ENCODE measurements around the gene IGFL1. TPM values are rescaled to one million over a fixed set of nuclear protein-coding genes. Genes with fewer than 3 reads are reported as not detected.
"Not testable (repeated sequence)": the region's sequence is repeated elsewhere in the genome, so short reads cannot be mapped to it uniquely, and the experiment has no call there.

The IGFL1 gene
- total RNA-seq, 5 donors from 2014 or later (not counting 1 experiment from before 2014, with no cell fraction given), result not detected

GRCh38 chr19:46226438-46226973 is 3.0 kb upstream of the IGFL1 start:
- no peak overlapping the region for H3K4me3 Mint-ChIP-seq
- H3K27ac Mint-ChIP-seq, result no peak overlapping the region
- DNase-seq (no peak), ATAC-seq (replicated peaks in 1 of 4) (no peak)
- Histone ChIP-seq H3K4me3 (ENCODE audit: control insufficient read depth in 1 of 2, extremely low read depth in 1 of 2, low read length in 1 of 2) (no peak overlapping the region), H3K4me1 (ENCODE audit: control insufficient read depth in 1 of 2, extremely low read depth in 1 of 2, insufficient read depth in 2 of 2, low read length in 2 of 2) (peaks cover 0 to 7% of the 10 kb centered on the region in 2 experiments), H3K9me3 (no peaks in the 10 kb centered on the region), H3K27ac (ENCODE audit: low read length) (no peak overlapping the region), H3K27me3 (replicated peaks in 1 of 2; ENCODE audit: control insufficient read depth in 2 of 2, extremely low read depth in 1 of 2, insufficient read depth in 2 of 2, low read length in 1 of 2) (peaks cover 0 to 71% of the 10 kb centered on the region in 2 experiments), H3K36me3 (ENCODE audit: control insufficient read depth in 2 of 2, extremely low read depth in 1 of 2, insufficient read depth in 1 of 2, low read length in 1 of 2) (no peaks in the 10 kb centered on the region)
- H3K27me3 Mint-ChIP-seq, result peaks cover 39 to 64% of the 10 kb centered on the region in 2 donors
- ChIA-PET POLR2A (no interaction called here), CTCF (no interaction called here)
- H3K4me1 Mint-ChIP-seq, result peaks cover 5 to 9% (median 6%) of the 10 kb centered on the region in 3 donors
- H3K36me3 Mint-ChIP-seq, result no peaks in the 10 kb centered on the region
- 68% methylated on average over 8 of the region's 9 CpGs for WGBS (ENCODE audit: insufficient coverage)
- no peaks in the 10 kb centered on the region for H3K9me3 Mint-ChIP-seq

- H3K27ac ChIP-seq (ENCODE audit: low read length), result no peak overlapping the region
- ATAC-seq (replicated peaks in 1 of 4) (no peak), DNase-seq (no peak)
- no peaks in the 10 kb centered on the region for H3K9me3 ChIP-seq
- no peak overlapping the region for H3K4me3 ChIP-seq (ENCODE audit: control insufficient read depth in 1 of 2, extremely low read depth in 1 of 2, low read length in 1 of 2)
- H3K27me3 ChIP-seq (replicated peaks in 1 of 2; ENCODE audit: control insufficient read depth in 2 of 2, extremely low read depth in 1 of 2, insufficient read depth in 2 of 2, low read length in 1 of 2), result peaks cover 0 to 49% of the 10 kb centered on the region in 2 experiments
- Mint-ChIP-seq H3K9me3 (no peaks in the 10 kb centered on the region), H3K4me3 (no peak overlapping the region), H3K36me3 (no peaks in the 10 kb centered on the region), H3K27me3 (peaks cover 33 to 47% of the 10 kb centered on the region in 2 donors), H3K4me1 (no peaks in the 10 kb centered on the region), H3K27ac (no peak overlapping the region)
- H3K36me3 ChIP-seq (ENCODE audit: control insufficient read depth in 2 of 2, extremely low read depth in 1 of 2, insufficient read depth in 1 of 2, low read length in 1 of 2), result no peaks in the 10 kb centered on the region
- 82% methylated on average over 3 of the region's 10 CpGs for WGBS (ENCODE audit: insufficient coverage)
- POLR2A ChIA-PET, result no interaction called here
- CTCF ChIA-PET, result no interaction called here
- H3K4me1 ChIP-seq (ENCODE audit: control insufficient read depth in 1 of 2, extremely low read depth in 1 of 2, insufficient read depth in 2 of 2, low read length in 2 of 2), result no peaks in the 10 kb centered on the region
Measured at GRCh38 chr19:46232029-46232428, 2.5 kb downstream of the IGFL1 start.

GRCh38 chr19:46232468-46232867 is 2.9 kb downstream of the IGFL1 start:
- no peak overlapping the region for H3K27ac Mint-ChIP-seq
- no peak overlapping the region for H3K4me3 Mint-ChIP-seq
- Histone ChIP-seq H3K36me3 (ENCODE audit: control insufficient read depth in 2 of 2, extremely low read depth in 1 of 2, insufficient read depth in 1 of 2, low read length in 1 of 2) (no peaks in the 10 kb centered on the region), H3K4me1 (ENCODE audit: control insufficient read depth in 1 of 2, extremely low read depth in 1 of 2, insufficient read depth in 2 of 2, low read length in 2 of 2) (no peaks in the 10 kb centered on the region), H3K9me3 (no peaks in the 10 kb centered on the region), H3K27me3 (replicated peaks in 1 of 2; ENCODE audit: control insufficient read depth in 2 of 2, extremely low read depth in 1 of 2, insufficient read depth in 2 of 2, low read length in 1 of 2) (peaks cover 0 to 45% of the 10 kb centered on the region in 2 experiments), H3K4me3 (ENCODE audit: control insufficient read depth in 1 of 2, extremely low read depth in 1 of 2, low read length in 1 of 2) (no peak overlapping the region), H3K27ac (ENCODE audit: low read length) (no peak overlapping the region)
- H3K36me3 Mint-ChIP-seq, result no peaks in the 10 kb centered on the region
- WGBS (ENCODE audit: insufficient coverage), result 87% methylated on average over 11 of the region's 11 CpGs
- ChIA-PET POLR2A (no interaction called here), CTCF (no interaction called here)
- H3K27me3 Mint-ChIP-seq, result peaks cover 33 to 42% of the 10 kb centered on the region in 2 donors
- H3K9me3 Mint-ChIP-seq, result no peaks in the 10 kb centered on the region
- no peak for DNase-seq
- no peak for ATAC-seq (replicated peaks in 1 of 4)
- H3K4me1 Mint-ChIP-seq, result no peaks in the 10 kb centered on the region

DNA sequence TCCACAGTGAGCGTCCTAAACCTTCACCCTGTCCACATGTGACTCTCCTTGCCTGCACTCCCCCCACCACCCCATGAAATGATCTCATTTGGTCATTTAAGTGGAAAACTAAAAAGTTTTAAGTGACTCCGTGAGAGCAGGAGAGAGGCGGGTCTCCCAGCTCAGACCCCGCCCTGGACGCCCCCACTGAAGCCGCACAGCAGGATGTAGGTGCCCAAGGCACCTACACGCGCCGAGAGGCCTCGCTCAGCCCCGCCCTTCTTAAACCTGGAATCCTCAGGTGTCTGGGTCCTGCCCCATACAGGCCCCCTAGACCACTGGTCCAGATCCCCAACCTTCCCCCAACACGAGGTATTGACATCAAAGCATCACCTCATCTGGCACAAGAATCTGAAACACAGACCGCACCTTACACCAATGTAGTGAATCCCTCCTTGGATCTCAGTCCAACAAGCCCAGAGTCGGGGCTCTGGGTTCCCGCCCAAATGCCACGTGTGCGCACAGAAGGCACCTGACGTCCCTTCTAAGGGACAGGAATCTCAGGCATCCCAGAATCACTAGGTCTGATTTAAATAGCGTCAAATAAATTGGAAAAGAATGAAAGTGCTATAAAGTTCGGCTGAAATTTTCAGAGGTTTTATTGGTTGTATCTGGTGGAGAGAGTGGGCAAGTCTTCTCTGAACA is 3.5 kb downstream of the IGFL1 start:
- H3K4me3 ChIP-seq (ENCODE audit: control insufficient read depth in 1 of 2, extremely low read depth in 1 of 2, low read length in 1 of 2), result no peak overlapping the region
- peaks cover 34 to 45% of the 10 kb centered on the region in 2 donors for H3K27me3 Mint-ChIP-seq
- H3K4me3 Mint-ChIP-seq, result no peak overlapping the region
- no peak overlapping the region for H3K27ac ChIP-seq (ENCODE audit: low read length)
- no peaks in the 10 kb centered on the region for H3K4me1 ChIP-seq (ENCODE audit: control insufficient read depth in 1 of 2, extremely low read depth in 1 of 2, insufficient read depth in 2 of 2, low read length in 2 of 2)
- WGBS (ENCODE audit: insufficient coverage), result 84% methylated on average over 18 of the region's 20 CpGs
- H3K36me3 ChIP-seq (ENCODE audit: control insufficient read depth in 2 of 2, extremely low read depth in 1 of 2, insufficient read depth in 1 of 2, low read length in 1 of 2), result no peaks in the 10 kb centered on the region
- H3K9me3 Mint-ChIP-seq, result no peaks in the 10 kb centered on the region
- H3K27me3 ChIP-seq (replicated peaks in 1 of 2; ENCODE audit: control insufficient read depth in 2 of 2, extremely low read depth in 1 of 2, insufficient read depth in 2 of 2, low read length in 1 of 2), result peaks cover 0 to 40% of the 10 kb centered on the region in 2 experiments
- ATAC-seq (replicated peaks in 1 of 4), result no peak
- no peak for DNase-seq
- no peaks in the 10 kb centered on the region for H3K4me1 Mint-ChIP-seq
- POLR2A ChIA-PET, result no interaction called here
- H3K9me3 ChIP-seq, result no peaks in the 10 kb centered on the region
- CTCF ChIA-PET, result no interaction called here
- H3K36me3 Mint-ChIP-seq, result no peaks in the 10 kb centered on the region
- no peak overlapping the region for H3K27ac Mint-ChIP-seq

GRCh38 chr19:46233871-46234270 is 4.3 kb downstream of the IGFL1 start:
- CTCF ChIA-PET, H3K36me3 Mint-ChIP-seq: not testable (repeated sequence)
- peaks cover 37 to 47% of the 10 kb centered on the region in 2 donors for H3K27me3 Mint-ChIP-seq

GRCh38 chr19:46238141-46238540 is 8.6 kb downstream of the IGFL1 start:
- H3K4me3 Mint-ChIP-seq; H3K4me1 Mint-ChIP-seq; H3K4me1 ChIP-seq (ENCODE audit: control insufficient read depth in 1 of 2, extremely low read depth in 1 of 2, insufficient read depth in 2 of 2, low read length in 2 of 2); H3K9me3 ChIP-seq; H3K27me3 ChIP-seq (replicated peaks in 1 of 2; ENCODE audit: control insufficient read depth in 2 of 2, extremely low read depth in 1 of 2, insufficient read depth in 2 of 2, low read length in 1 of 2); H3K27ac ChIP-seq (ENCODE audit: low read length); H3K27ac Mint-ChIP-seq; POLR2A ChIA-PET; H3K36me3 ChIP-seq (ENCODE audit: control insufficient read depth in 2 of 2, extremely low read depth in 1 of 2, insufficient read depth in 1 of 2, low read length in 1 of 2); CTCF ChIA-PET; ATAC-seq (replicated peaks in 1 of 4); H3K4me3 ChIP-seq (ENCODE audit: control insufficient read depth in 1 of 2, extremely low read depth in 1 of 2, low read length in 1 of 2); DNase-seq; H3K9me3 Mint-ChIP-seq; H3K36me3 Mint-ChIP-seq: not testable (repeated sequence)
- peaks cover 46 to 52% of the 10 kb centered on the region in 2 donors for H3K27me3 Mint-ChIP-seq
- 90% methylated on average over 2 of the region's 2 CpGs for WGBS (ENCODE audit: insufficient coverage)

More at GRCh38 chr19:46233871-46234270, 4.3 kb downstream of the IGFL1 start:
- H3K27ac Mint-ChIP-seq; POLR2A ChIA-PET; H3K36me3 ChIP-seq (ENCODE audit: control insufficient read depth in 2 of 2, extremely low read depth in 1 of 2, insufficient read depth in 1 of 2, low read length in 1 of 2); H3K9me3 ChIP-seq; H3K27ac ChIP-seq (ENCODE audit: low read length); H3K4me3 ChIP-seq (ENCODE audit: control insufficient read depth in 1 of 2, extremely low read depth in 1 of 2, low read length in 1 of 2); H3K4me1 ChIP-seq (ENCODE audit: control insufficient read depth in 1 of 2, extremely low read depth in 1 of 2, insufficient read depth in 2 of 2, low read length in 2 of 2); ATAC-seq (replicated peaks in 1 of 4); DNase-seq; H3K4me3 Mint-ChIP-seq; H3K9me3 Mint-ChIP-seq; H3K4me1 Mint-ChIP-seq: not testable (repeated sequence)
- H3K27me3 ChIP-seq (replicated peaks in 1 of 2; ENCODE audit: control insufficient read depth in 2 of 2, extremely low read depth in 1 of 2, insufficient read depth in 2 of 2, low read length in 1 of 2), result peaks cover 0 to 35% of the 10 kb centered on the region in 2 experiments
- WGBS (ENCODE audit: insufficient coverage), result no CpG with 5 or more reads among the region's 4 CpGs
